ENCODE data around the gene IKBKE.

DNA sequence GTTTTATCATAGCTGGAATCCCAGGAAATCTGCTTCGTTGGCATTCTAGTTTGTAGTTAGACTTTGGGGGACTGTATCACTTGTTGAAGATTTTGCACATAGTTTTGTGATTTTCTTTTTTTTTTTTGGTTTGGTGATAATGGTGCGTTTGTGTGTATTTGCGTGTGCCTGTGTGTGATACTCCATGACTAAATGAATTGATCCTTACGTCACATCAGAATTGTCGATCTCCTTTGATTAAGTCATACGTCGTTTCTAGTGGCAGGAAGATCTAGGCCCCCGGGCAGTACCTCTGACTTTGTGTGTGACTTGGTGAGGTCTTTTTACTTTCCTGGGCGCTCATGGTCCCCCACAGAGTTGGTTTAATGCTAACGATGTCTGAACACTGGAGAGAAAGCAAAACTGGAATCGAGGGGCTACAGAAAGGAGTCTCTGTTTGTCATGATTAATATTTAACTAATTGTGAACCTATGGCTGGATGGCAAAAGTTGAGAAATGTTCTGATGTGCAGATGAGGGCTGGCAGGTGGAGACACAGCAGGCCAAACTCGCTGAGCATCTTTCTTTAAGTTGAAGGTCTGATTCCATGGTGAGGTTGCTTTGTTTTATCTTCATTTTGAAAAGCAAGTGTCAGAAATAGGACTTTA lies 39.5 kb downstream of the IKBKE start:
- TF ChIP-seq, protein P1, sequence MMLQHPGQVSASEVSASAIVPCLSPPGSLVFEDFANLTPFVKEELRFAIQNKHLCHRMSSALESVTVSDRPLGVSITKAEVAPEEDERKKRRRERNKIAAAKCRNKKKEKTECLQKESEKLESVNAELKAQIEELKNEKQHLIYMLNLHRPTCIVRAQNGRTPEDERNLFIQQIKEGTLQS (IDR thresholded peaks at IDR 0.05), result no peak
- TF ChIP-seq ZNF274 (IDR thresholded peaks at IDR 0.05; ENCODE audit: low read depth, low read length), result no peak
- no peak for TF ChIP-seq CTCF (IDR thresholded peaks at IDR 0.05 in 2 of 3, conservative IDR thresholded peaks at IDR 0.05 in 1 of 3; ENCODE audit: borderline replicate concordance in 1 of 3, insufficient read depth in 1 of 3, low read depth in 2 of 3, low read length in 2 of 3)
- TF ChIP-seq EZH2 (IDR thresholded peaks at IDR 0.05), result no peak
- no peak for TF ChIP-seq POLR2A (IDR thresholded peaks at IDR 0.05; ENCODE audit: borderline replicate concordance, extremely low read depth, insufficient read depth, insufficient read length)
- no peak for TF ChIP-seq REST (IDR thresholded peaks at IDR 0.05; ENCODE audit: low read depth)
- TF ChIP-seq TCF7L2 (IDR thresholded peaks at IDR 0.05; ENCODE audit: borderline replicate concordance, extremely low read depth, insufficient read depth, insufficient read length), result no peak
- TF ChIP-seq EZH2phosphoT487 (IDR thresholded peaks at IDR 0.05; ENCODE audit: borderline replicate concordance), result no peak
- no peak for TF ChIP-seq MAX (IDR thresholded peaks at IDR 0.05)
- no peak for TF ChIP-seq POLR2AphosphoS5 (IDR thresholded peaks at IDR 0.05; ENCODE audit: low read depth, low read length)
- TF ChIP-seq YY1 (IDR thresholded peaks at IDR 0.05; ENCODE audit: extremely low read depth, insufficient replicate concordance, low read depth, low read length), result no peak
